Tibial nerve (tissue), 3 donors: ENCODE data around the gene SLC1A3.

Source experiments
- CTCF ChIP-seq, 5 experiments: fragments of 200-600 bp in 3 of 5; fragments of 450-650 bp in 2 of 5; sonication (generic) in 3 of 5; IDR thresholded peaks; one replicate each; pipeline ENCODE4 v1.5.1; 2016 to 2019; ENCODE audit warnings: antibody characterized with exemption in 5 of 5, mild to moderate bottlenecking in 3 of 5, moderate library complexity in 2 of 5
- POLR2A ChIP-seq, 2 donors: fragments of 450-650 bp; IDR thresholded peaks; one replicate each; pipeline ENCODE4 v1.6.1; 2017; ENCODE audit warnings: antibody characterized with exemption in 2 of 2, mild to moderate bottlenecking in 2 of 2, moderate library complexity in 2 of 2

GRCh38 chr5:36692791-36693763 lies 86.7 kb downstream of the SLC1A3 start:
- TF ChIP-seq CTCF (IDR thresholded peaks at IDR 0.05) (peak; percentile 47 to 82 (median 60)), POLR2A (IDR thresholded peaks at IDR 0.05) (no peak)
